Parathyroid adenoma (tissue), 2 donors: ENCODE measurements around the gene EGFR.

Source experiments
- H2AFZ ChIP-seq: fragments of 300-600 bp; sonication (generic); one replicate; pipeline ENCODE4 v1.7.0; 2017; ENCODE audit warnings: antibody characterized with exemption, mild to moderate bottlenecking
- H3K27ac ChIP-seq: fragments of 300-600 bp; sonication (generic); one replicate; pipeline ENCODE4 v1.7.0; 2017
- H3K27me3 ChIP-seq: fragments of 300-600 bp; sonication (generic); one replicate; pipeline ENCODE4 v1.7.0; 2017; ENCODE audit warnings: low read length; ENCODE audit not compliant: control insufficient read depth, insufficient read depth
- H3K36me3 ChIP-seq: fragments of 300-600 bp; sonication (generic); one replicate; pipeline ENCODE4 v1.7.0; 2017; ENCODE audit warnings: low read length; ENCODE audit not compliant: control insufficient read depth, insufficient read depth
- H3K4me1 ChIP-seq: fragments of 300-600 bp; sonication (generic); one replicate; pipeline ENCODE4 v1.7.0; 2017; ENCODE audit warnings: control low read depth
- H3K4me2 ChIP-seq: fragments of 300-600 bp; sonication (generic); one replicate; pipeline ENCODE4 v1.7.0; 2017; ENCODE audit warnings: low read length
- H3K4me3 ChIP-seq: fragments of 300-600 bp; sonication (generic); one replicate; pipeline ENCODE4 v1.7.0; 2017; ENCODE audit warnings: low read depth, low read length
- H3K79me2 ChIP-seq: fragments of 300-600 bp; sonication (generic); one replicate; pipeline ENCODE4 v1.7.0; 2017; ENCODE audit warnings: control low read depth
- H3K9ac ChIP-seq: fragments of 300-600 bp; sonication (generic); one replicate; pipeline ENCODE4 v1.7.0; 2017; ENCODE audit warnings: mild to moderate bottlenecking
- H3K9me3 ChIP-seq: fragments of 300-600 bp; sonication (generic); one replicate; pipeline ENCODE4 v1.7.0; 2017; ENCODE audit warnings: low read length; ENCODE audit not compliant: control insufficient read depth
- CTCF ChIP-seq: fragments of 300-600 bp; sonication (generic); IDR thresholded peaks from one replicate; pipeline ENCODE4 v1.7.0; 2017; ENCODE audit warnings: antibody characterized with exemption, mild to moderate bottlenecking
- donor health status: primary hyperparathyroidism.

The EGFR gene

GRCh38 chr7:55150166-55150565 lies 131.3 kb downstream of the EGFR start:
- Histone ChIP-seq H2AFZ (no peak overlapping the region), H3K27ac (no peak overlapping the region), H3K9ac (no peak overlapping the region), H3K9me3 (no peaks in the 10 kb centered on the region), H3K79me2 (no peaks in the 10 kb centered on the region), H3K4me1 (no peaks in the 10 kb centered on the region), H3K36me3 (no peaks in the 10 kb centered on the region), H3K4me3 (no peak overlapping the region), H3K27me3 (no peaks in the 10 kb centered on the region), H3K4me2 (no peak overlapping the region)
- no peak for TF ChIP-seq CTCF

- Histone ChIP-seq H3K4me2 (no peak overlapping the region), H3K4me3 (no peak overlapping the region), H3K9ac (no peak overlapping the region), H3K27ac (no peak overlapping the region), H3K36me3 (no peaks in the 10 kb centered on the region), H3K9me3 (no peaks in the 10 kb centered on the region), H3K27me3 (no peaks in the 10 kb centered on the region), H2AFZ (no peak overlapping the region), H3K4me1 (no peaks in the 10 kb centered on the region), H3K79me2 (no peaks in the 10 kb centered on the region)
- no peak for TF ChIP-seq CTCF
These were observed 132.1 kb downstream of the EGFR start for GRCh38 chr7:55150709-55151451.

GRCh38 chr7:55152516-55152915 lies 133.7 kb downstream of the EGFR start:
- H3K4me3 ChIP-seq = no peak overlapping the region
- H3K9me3 ChIP-seq = no peaks in the 10 kb centered on the region
- no peaks in the 10 kb centered on the region for H3K36me3 ChIP-seq
- no peak overlapping the region for H3K9ac ChIP-seq
- no peaks in the 10 kb centered on the region for H3K4me1 ChIP-seq
- TF ChIP-seq CTCF = no peak
- no peak overlapping the region for H2AFZ ChIP-seq
- H3K27me3 ChIP-seq = no peaks in the 10 kb centered on the region
- H3K27ac ChIP-seq = no peak overlapping the region
- H3K4me2 ChIP-seq = no peak overlapping the region
- H3K79me2 ChIP-seq = no peaks in the 10 kb centered on the region

- H3K79me2 ChIP-seq = no peaks in the 10 kb centered on the region
- no peak for TF ChIP-seq CTCF
- no peak overlapping the region for H2AFZ ChIP-seq
- no peaks in the 10 kb centered on the region for H3K36me3 ChIP-seq
- no peak overlapping the region for H3K9ac ChIP-seq
- no peaks in the 10 kb centered on the region for H3K9me3 ChIP-seq
- H3K27me3 ChIP-seq = no peaks in the 10 kb centered on the region
- H3K27ac ChIP-seq = no peak overlapping the region
- no peak overlapping the region for H3K4me3 ChIP-seq
- H3K4me1 ChIP-seq = no peaks in the 10 kb centered on the region
- no peak overlapping the region for H3K4me2 ChIP-seq
These were observed 135.3 kb downstream of the EGFR start for GRCh38 chr7:55154096-55154495.
